Activated CD8-positive, alpha-beta T cell treated with anti-CD3 and anti-CD28 coated beads for 36 hours (primary cell): ENCODE data around the gene NUFIP1. TPM values are rescaled to one million over a fixed set of nuclear protein-coding genes. Genes with fewer than 3 reads are reported as not detected.
"Not testable (repeated sequence)": the region's sequence is repeated elsewhere in the genome, so short reads cannot be mapped to it uniquely, and the experiment has no call there.

Experiments
- ATAC-seq: fragments of 200-7000 bp; cut with Tn5 transposase; one replicate; pipeline ENCODE4 v1.10.0; 2021; ENCODE audit warnings: mild to moderate bottlenecking, moderate library complexity
- CTCF ChIA-PET: fragments of 350-600 bp; sonication (Branson Sonifier 250); formaldehyde crosslinking; loops from one replicate; lab custom pipeline; 2021; ENCODE audit warnings: antibody characterized with exemption; lab: Charles Lee
- POLR2A ChIA-PET: fragments of 350-600 bp; sonication (Branson Sonifier 250); formaldehyde crosslinking; loops from one replicate; lab custom pipeline; 2021; ENCODE audit warnings: antibody characterized with exemption; lab: Charles Lee
- DNase-seq: peaks from one replicate; pipeline ENCODE4 v3.0.0-alpha.2; 2020
- H3K27ac Mint-ChIP-seq: one replicate; pipeline ENCODE4 v1.8.0; 2021; ENCODE audit warnings: mild to moderate bottlenecking, mixed read lengths
- H3K27me3 Mint-ChIP-seq: one replicate; pipeline ENCODE4 v1.8.0; 2021; ENCODE audit warnings: mixed read lengths
- H3K36me3 Mint-ChIP-seq: one replicate; pipeline ENCODE4 v1.8.0; 2021; ENCODE audit warnings: low read depth, mixed read lengths
- H3K4me1 Mint-ChIP-seq: one replicate; pipeline ENCODE4 v1.8.0; 2021; ENCODE audit warnings: low read depth, mixed read lengths
- H3K4me3 Mint-ChIP-seq: one replicate; pipeline ENCODE4 v1.8.0; 2021; ENCODE audit warnings: mild to moderate bottlenecking, moderate library complexity, mixed read lengths
- H3K9me3 Mint-ChIP-seq: one replicate; pipeline ENCODE4 v1.8.0; 2021; ENCODE audit warnings: mixed read lengths
- intact Hi-C: fragments of 100-400 bp; cut with micrococcal nuclease; formaldehyde crosslinking; loops from one replicate; pipeline ENCODE4 v1.10.0; 2022
- total RNA-seq, 2 experiments: library from RNA; stranded (reverse); gene quantifications; one replicate each; pipeline ENCODE4 v1.2.3, GENCODE V29; 2021
- TF ChIP-seq, protein P1 (sequence below): fragments of 200-600 bp; IDR thresholded peaks from one replicate; pipeline ENCODE4 v1.8.0; 2022; ENCODE audit warnings: antibody characterized with exemption, mild to moderate bottlenecking

NUFIP1 gene
- total RNA-seq, result 10 to 100 TPM; 10.4 to 11.2 TPM

DNA sequence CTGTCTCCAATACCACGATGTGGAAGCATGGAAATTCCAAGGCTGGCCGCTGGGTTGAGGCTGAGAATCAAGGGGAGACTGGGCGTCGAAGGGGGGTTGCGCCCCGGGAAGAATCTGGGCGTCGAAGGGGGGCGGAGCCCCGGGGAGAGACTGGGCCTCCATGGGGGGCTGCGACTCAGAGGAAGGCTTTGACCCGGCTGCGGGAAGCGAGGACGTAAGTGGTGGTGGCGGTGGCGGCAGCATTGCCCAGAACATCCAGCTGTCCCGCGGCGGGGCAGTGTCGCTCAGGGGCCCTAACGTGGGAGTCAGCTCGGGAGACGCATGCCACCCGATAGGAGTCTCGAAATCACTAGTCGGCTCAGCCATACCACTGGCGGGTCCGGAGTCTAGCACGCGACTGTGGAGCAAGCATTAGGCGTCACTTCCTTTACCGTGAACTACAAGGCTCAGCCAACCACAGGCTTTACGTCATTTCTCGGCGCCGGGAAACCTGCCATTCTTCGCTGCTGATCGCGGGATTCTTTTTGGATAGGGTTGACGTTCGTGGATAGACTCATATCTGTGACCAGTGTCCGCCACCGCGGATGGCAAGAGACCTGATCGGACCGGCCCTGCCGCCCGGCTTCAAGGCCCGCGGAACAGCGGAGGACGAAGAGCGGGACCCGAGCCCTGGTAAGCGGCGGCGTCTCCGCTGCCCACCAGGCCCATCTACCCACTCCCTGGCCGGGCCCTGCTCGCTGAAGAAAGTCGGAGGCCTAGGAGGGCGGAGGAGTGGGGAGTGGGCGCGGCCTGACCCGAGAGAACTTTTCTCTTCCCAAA is at the start of gene NUFIP1, which contains the start of gene GPALPP1:
Gene NUFIP1, minus strand, starts transcription at position 401 of the 819 bp plus-strand sequence. Its CDS starts 35 bp downstream, at position 366.
Gene GPALPP1, plus strand, starts transcription at position 468 of the 819 bp plus-strand sequence. Its CDS starts 117 bp downstream, at position 585.
- ChIA-PET CTCF (interaction anchor here (1.4 to 2.3 kb wide), 2 partner anchors 72 to 506 kb away, joined by 5 to 10 read pairs; no protein-coding TSS in a partner anchor), POLR2A (interaction anchor here (0.9 to 1.6 kb wide), 3 partner anchors 15 to 352 kb away, joined by 3 to 4 read pairs (median 3); partner anchors contain the start of gene TPT1)
- Mint-ChIP-seq H3K4me3 (peak within 1 kb of the TSS; percentile 94), H3K36me3 (peaks cover 26% of the 10 kb centered on the region), H3K4me1 (peaks cover 58% of the 10 kb centered on the region), H3K27me3 (no peaks in the 10 kb centered on the region), H3K27ac (peak within 1 kb of the TSS; percentile 97), H3K9me3 (no peaks in the 10 kb centered on the region)
- DNase-seq (peak; percentile 98), ATAC-seq (peak; percentile 97)
- TF ChIP-seq, protein P1, sequence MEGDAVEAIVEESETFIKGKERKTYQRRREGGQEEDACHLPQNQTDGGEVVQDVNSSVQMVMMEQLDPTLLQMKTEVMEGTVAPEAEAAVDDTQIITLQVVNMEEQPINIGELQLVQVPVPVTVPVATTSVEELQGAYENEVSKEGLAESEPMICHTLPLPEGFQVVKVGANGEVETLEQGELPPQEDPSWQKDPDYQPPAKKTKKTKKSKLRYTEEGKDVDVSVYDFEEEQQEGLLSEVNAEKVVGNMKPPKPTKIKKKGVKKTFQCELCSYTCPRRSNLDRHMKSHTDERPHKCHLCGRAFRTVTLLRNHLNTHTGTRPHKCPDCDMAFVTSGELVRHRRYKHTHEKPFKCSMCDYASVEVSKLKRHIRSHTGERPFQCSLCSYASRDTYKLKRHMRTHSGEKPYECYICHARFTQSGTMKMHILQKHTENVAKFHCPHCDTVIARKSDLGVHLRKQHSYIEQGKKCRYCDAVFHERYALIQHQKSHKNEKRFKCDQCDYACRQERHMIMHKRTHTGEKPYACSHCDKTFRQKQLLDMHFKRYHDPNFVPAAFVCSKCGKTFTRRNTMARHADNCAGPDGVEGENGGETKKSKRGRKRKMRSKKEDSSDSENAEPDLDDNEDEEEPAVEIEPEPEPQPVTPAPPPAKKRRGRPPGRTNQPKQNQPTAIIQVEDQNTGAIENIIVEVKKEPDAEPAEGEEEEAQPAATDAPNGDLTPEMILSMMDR, result no peak
- intact Hi-C loops, result no loop called here

DNA sequence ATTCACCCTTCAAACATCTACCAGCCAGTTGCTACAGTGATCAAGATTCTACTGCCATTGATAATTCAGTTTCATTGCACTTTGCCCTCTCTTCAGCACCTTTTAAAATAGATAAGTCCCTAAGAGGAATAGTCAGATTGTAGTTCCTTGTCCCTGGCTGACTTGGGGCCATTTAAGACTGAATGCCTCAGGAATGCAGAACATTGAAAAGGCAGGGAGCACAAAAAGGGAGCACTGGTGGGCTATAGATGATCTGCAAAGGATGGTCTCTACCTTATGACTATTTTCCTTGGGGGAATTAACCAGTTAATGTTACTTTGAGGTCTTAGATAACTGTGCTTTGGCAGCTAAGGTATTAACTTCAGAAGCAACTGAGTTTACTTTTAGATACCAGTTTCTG is 46.9 kb upstream of the NUFIP1 start:
- ChIA-PET CTCF (interaction anchor here (1.5 kb wide), 1 partner anchor 13 kb away, joined by 3 read pairs; no protein-coding TSS in a partner anchor), POLR2A (no interaction called here)
- Mint-ChIP-seq H3K36me3 (peaks cover 7% of the 10 kb centered on the region), H3K9me3 (no peaks in the 10 kb centered on the region), H3K27me3 (no peaks in the 10 kb centered on the region), H3K4me3 (no peak overlapping the region), H3K27ac (no peak overlapping the region), H3K4me1 (no peaks in the 10 kb centered on the region)
- ATAC-seq (no peak), DNase-seq (no peak)
- intact Hi-C loops, result no loop called here
- TF ChIP-seq, protein P1, result no peak

DNA sequence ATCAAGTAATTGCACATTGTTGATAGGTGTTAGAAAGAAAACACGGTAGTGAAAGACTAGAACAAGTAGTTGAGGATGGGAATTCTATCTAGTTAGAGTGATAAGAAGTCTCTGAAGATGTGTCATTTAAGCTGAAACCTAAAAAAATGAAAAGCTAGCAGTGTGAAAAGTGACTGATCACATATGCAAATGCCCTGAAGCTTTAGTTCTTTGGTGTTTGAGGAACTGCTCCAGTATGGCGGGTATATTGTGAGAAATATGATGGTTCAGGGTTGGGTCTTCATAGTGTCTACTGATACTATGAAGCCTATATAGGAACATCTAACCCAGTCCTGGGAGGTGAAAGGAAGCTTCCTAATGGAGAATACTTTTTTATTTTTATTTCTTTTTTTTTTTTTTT is 45.1 kb upstream of the NUFIP1 start:
- H3K4me1 Mint-ChIP-seq, result no peaks in the 10 kb centered on the region
- ChIA-PET CTCF (interaction anchor here (1.3 kb wide), 1 partner anchor 13 kb away, joined by 4 read pairs; no protein-coding TSS in a partner anchor), POLR2A (no interaction called here)
- peaks cover 7% of the 10 kb centered on the region for H3K36me3 Mint-ChIP-seq
- TF ChIP-seq, protein P1, result no peak
- no peak overlapping the region for H3K4me3 Mint-ChIP-seq
- DNase-seq (no peak), ATAC-seq (no peak)
- H3K27me3 Mint-ChIP-seq, result no peaks in the 10 kb centered on the region
- intact Hi-C loops, result no loop called here
- H3K27ac Mint-ChIP-seq, result no peak overlapping the region
- H3K9me3 Mint-ChIP-seq, result no peaks in the 10 kb centered on the region

DNA sequence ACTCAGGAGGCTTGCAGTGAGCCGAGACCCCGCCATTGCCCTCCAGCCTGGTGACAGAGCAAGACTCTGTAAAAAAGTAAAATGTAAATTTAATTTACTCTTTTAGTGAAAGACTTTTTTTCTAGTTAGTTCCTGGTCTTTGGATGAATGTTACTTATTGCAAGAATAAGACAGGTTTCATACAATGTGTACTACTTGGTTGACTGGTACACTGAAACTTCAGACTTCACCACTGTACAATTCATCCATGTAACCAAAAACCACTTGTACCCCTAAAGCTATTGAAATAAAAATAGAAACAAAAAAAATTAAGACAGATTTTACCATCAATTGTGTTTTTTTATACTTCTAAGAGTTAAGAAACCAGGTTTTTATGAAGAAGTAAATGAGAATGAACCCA is 35.6 kb upstream of the NUFIP1 start:
- no peaks in the 10 kb centered on the region for H3K4me1 Mint-ChIP-seq
- POLR2A ChIA-PET, result interaction anchor here (0.6 to 0.7 kb wide), 2 partner anchors 77 to 597 kb away, joined by 3 read pairs; no protein-coding TSS in a partner anchor
- no peak for DNase-seq
- H3K4me3 Mint-ChIP-seq, result no peak overlapping the region
- TF ChIP-seq, protein P1, result no peak
- no peaks in the 10 kb centered on the region for H3K9me3 Mint-ChIP-seq
- CTCF ChIA-PET, result no interaction called here
- no peaks in the 10 kb centered on the region for H3K27me3 Mint-ChIP-seq
- no peak for ATAC-seq
- intact Hi-C loops, result no loop called here
- no peak overlapping the region for H3K27ac Mint-ChIP-seq
- peaks cover 16% of the 10 kb centered on the region for H3K36me3 Mint-ChIP-seq

DNA sequence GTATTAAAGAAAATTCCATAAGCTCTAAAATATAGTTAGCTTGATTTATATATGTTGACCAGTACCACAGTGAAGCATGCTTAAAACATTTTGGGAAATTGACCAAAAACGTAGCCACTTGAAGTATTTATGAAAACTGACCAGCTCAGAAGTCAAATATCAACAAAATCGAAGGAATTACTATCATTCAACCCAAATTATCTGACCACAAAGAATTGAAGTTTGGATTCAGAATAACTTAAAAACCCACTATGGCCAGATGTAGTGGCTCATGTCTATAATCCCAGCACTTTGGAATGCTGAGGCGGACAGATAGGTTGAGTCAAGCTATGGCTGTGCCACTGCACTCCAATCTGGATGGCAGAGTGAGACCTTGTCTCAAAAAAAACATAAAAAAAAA is 32.0 kb upstream of the NUFIP1 start:
- Mint-ChIP-seq H3K27me3 (no peaks in the 10 kb centered on the region), H3K4me3 (no peak overlapping the region), H3K36me3 (peaks cover 16% of the 10 kb centered on the region), H3K4me1 (no peaks in the 10 kb centered on the region), H3K9me3 (no peaks in the 10 kb centered on the region), H3K27ac (no peak overlapping the region)
- ChIA-PET POLR2A (no interaction called here), CTCF (interaction anchor here (2.2 kb wide), 1 partner anchor 25 kb away, joined by 10 read pairs; no protein-coding TSS in a partner anchor)
- DNase-seq (no peak), ATAC-seq (no peak)
- TF ChIP-seq, protein P1, result no peak
- intact Hi-C loops, result no loop called here

DNA sequence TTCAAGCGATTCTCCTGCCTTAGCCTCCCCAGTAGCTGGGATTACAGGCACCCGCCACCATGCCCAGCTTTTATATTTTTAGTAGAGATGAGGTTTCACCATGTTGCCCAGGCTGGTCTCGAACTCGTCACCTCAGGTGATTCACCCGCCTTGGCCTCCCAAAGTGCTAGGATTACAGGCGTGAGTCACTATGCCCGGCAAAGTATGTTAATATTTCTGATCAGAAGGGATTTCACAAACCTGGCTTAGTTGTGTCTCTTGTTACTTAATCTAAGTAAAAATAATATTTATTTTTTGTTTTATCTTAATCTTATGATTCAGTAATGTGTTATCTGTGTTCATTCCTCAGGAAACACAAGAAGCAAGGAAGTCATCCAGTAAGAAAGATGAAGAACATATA is 30.7 kb upstream of the NUFIP1 start:
- H3K4me1 Mint-ChIP-seq, DNase-seq, H3K4me3 Mint-ChIP-seq, H3K27ac Mint-ChIP-seq, ATAC-seq, CTCF ChIA-PET, H3K9me3 Mint-ChIP-seq, intact Hi-C loops, H3K27me3 Mint-ChIP-seq, POLR2A ChIA-PET: not testable (repeated sequence)
- peaks cover 19% of the 10 kb centered on the region for H3K36me3 Mint-ChIP-seq
